Endothelial cell of umbilical vein (primary cell): ENCODE measurements around the gene CEP104. TPM values are rescaled to one million over a fixed set of nuclear protein-coding genes. Genes with fewer than 3 reads are reported as not detected.
A peak's percentile ranks its signal among the peaks of the same experiment; 100 is the strongest.
"Not testable (repeated sequence)": the region's sequence is repeated elsewhere in the genome, so short reads cannot be mapped to it uniquely, and the experiment has no call there.

ENCODE experiments used
- BruUV-seq: library from RNA; stranded (reverse); fragments of 400-500 nt; replicated peaks from 2 replicates; lab custom pipeline; 2021; lab: Mats Ljungman, UMichigan
- CTCF ChIA-PET: fragments of 300-600, 350-600 bp; sonication (Branson Sonifier 250); formaldehyde crosslinking; loops from one replicate; lab custom pipeline; 2021; ENCODE audit warnings: antibody characterized with exemption, inconsistent platforms; lab: Charles Lee
- POLR2A ChIA-PET: fragments of 300-600, 350-600 bp; sonication (Branson Sonifier 250); formaldehyde crosslinking; loops from one replicate; lab custom pipeline; 2021; ENCODE audit warnings: antibody characterized with exemption, inconsistent platforms; lab: Charles Lee
- DNase-seq: peaks from one replicate; pipeline ENCODE4 v3.0.0-alpha.2; 2011; ENCODE audit warnings: low read depth, low spot score
- FAIRE-seq: peaks from 2 replicates; lab custom pipeline; 2011; peaks lifted over from hg19 to GRCh38; lab: Jason Lieb, UNC
- H2AFZ ChIP-seq: 2 replicates; pipeline ENCODE4 v1.6.0; 2012; ENCODE audit warnings: low read depth, low read length, control low read depth, inconsistent platforms
- H3K27ac ChIP-seq: 2 replicates; pipeline ENCODE4 v1.5.1; 2011; ENCODE audit warnings: low read depth, mild to moderate bottlenecking, control low read depth, low read length, moderate library complexity; ENCODE audit not compliant: insufficient read depth
- H3K27me3 ChIP-seq, 2 experiments: 2 replicates each; pipeline versions ENCODE4 v1.6.0 to v1.6.1; 2011; ENCODE audit warnings: low read length in 2 of 2, mixed read lengths in 1 of 2; ENCODE audit not compliant: control insufficient read depth in 2 of 2, insufficient read depth in 2 of 2
- H3K36me3 ChIP-seq, 2 experiments: 2 replicates in 1 of 2; 3 replicates in 1 of 2; pipeline ENCODE4 v1.5.1; 2011; ENCODE audit warnings: low read length in 2 of 2, mild to moderate bottlenecking in 1 of 2, moderate library complexity in 1 of 2; ENCODE audit not compliant: control insufficient read depth in 2 of 2, insufficient read depth in 2 of 2; ENCODE audit errors: extremely low read depth in 1 of 2
- H3K4me1 ChIP-seq: 3 replicates; pipeline ENCODE4 v1.5.1; 2011; ENCODE audit warnings: mild to moderate bottlenecking, low read length; ENCODE audit not compliant: control insufficient read depth, insufficient read depth; ENCODE audit errors: extremely low read depth
- H3K4me2 ChIP-seq: 2 replicates; pipeline ENCODE4 v1.6.1; 2011; ENCODE audit warnings: low read length, control low read depth, mixed read lengths; ENCODE audit not compliant: insufficient read depth
- H3K4me3 ChIP-seq, 3 experiments: fragments of 200-600 bp in 1 of 3; sonication (generic), shearing (Covaris generic) in 1 of 3; replicated peaks in 1 of 3; 2 replicates each; pipeline ENCODE4 v1.5.1; 2011 to 2016; ENCODE audit warnings: control low read depth in 3 of 3, low read length in 3 of 3, mild to moderate bottlenecking in 2 of 3, inconsistent platforms in 1 of 3, low read depth in 1 of 3, moderate library complexity in 1 of 3; ENCODE audit not compliant: insufficient read depth in 1 of 3
- H3K79me2 ChIP-seq: 2 replicates; pipeline ENCODE4 v1.6.0; 2012; ENCODE audit warnings: low read length, inconsistent platforms; ENCODE audit not compliant: control insufficient read depth, insufficient read depth
- H3K9ac ChIP-seq: replicated peaks from 2 replicates; pipeline ENCODE3; 2011; ENCODE audit warnings: low read length, control low read depth; ENCODE audit not compliant: insufficient read depth; ENCODE audit errors: extremely low read depth
- H3K9me1 ChIP-seq: replicated peaks from 3 replicates; pipeline ENCODE4 v1.6.0; 2011; ENCODE audit warnings: mild to moderate bottlenecking, low read length; ENCODE audit not compliant: control insufficient read depth, insufficient read depth; ENCODE audit errors: extremely low read depth
- H3K9me3 ChIP-seq: replicated peaks from 2 replicates; pipeline ENCODE4 v1.5.1; 2012; ENCODE audit warnings: low read length, inconsistent platforms; ENCODE audit not compliant: control insufficient read depth, insufficient read depth
- H4K20me1 ChIP-seq: replicated peaks from 2 replicates; pipeline ENCODE3; 2011; ENCODE audit warnings: mild to moderate bottlenecking, low read length; ENCODE audit not compliant: control insufficient read depth, insufficient read depth; ENCODE audit errors: extremely low read depth
- JUN ChIP-seq: IDR thresholded peaks from 2 replicates; pipeline ENCODE4 v1.6.1; 2011; ENCODE audit warnings: borderline replicate concordance, low read depth; ENCODE audit not compliant: insufficient read length, insufficient read depth
- dilution Hi-C: fragments of 300-500 bp; cut with MboI; formaldehyde crosslinking; loops from one replicate; pipeline ENCODE4 v1.15.0; 2019; ENCODE audit warnings: low sequenced_read_pairs; ENCODE audit not compliant: extremely low pct_ligation_motif_present
- intact Hi-C: fragments of 100-400 bp; cut with micrococcal nuclease; formaldehyde crosslinking; loops from one replicate; pipeline ENCODE4 v1.10.0; 2022
- polyA plus RNA-seq, 4 experiments: library from polyadenylated mRNA; depleted of rRNA in 3 of 4; stranded (reverse) in 3 of 4; unstranded in 1 of 4; fragments of >200 nt; gene quantifications; 2 replicates each; pipeline versions ENCODE4 v1.2.1 to v1.2.3, GENCODE V29; 2011 to 2012; ENCODE audit warnings: missing spikeins in 1 of 4
- total RNA-seq: library from RNA; stranded (reverse); gene quantifications from 2 replicates; pipeline ENCODE4 v1.2.3, GENCODE V29; 2021
- TF ChIP-seq, protein P1 (sequence below): IDR thresholded peaks from 2 replicates; pipeline ENCODE4 v1.6.1; 2011; ENCODE audit not compliant: insufficient read depth, insufficient read length

CEP104 gene
- total and polyA plus RNA-seq, 2 donors (not counting 3 experiments of a cell fraction or from before 2014, with no cell fraction given): 12.4 to 43.0 TPM

DNA sequence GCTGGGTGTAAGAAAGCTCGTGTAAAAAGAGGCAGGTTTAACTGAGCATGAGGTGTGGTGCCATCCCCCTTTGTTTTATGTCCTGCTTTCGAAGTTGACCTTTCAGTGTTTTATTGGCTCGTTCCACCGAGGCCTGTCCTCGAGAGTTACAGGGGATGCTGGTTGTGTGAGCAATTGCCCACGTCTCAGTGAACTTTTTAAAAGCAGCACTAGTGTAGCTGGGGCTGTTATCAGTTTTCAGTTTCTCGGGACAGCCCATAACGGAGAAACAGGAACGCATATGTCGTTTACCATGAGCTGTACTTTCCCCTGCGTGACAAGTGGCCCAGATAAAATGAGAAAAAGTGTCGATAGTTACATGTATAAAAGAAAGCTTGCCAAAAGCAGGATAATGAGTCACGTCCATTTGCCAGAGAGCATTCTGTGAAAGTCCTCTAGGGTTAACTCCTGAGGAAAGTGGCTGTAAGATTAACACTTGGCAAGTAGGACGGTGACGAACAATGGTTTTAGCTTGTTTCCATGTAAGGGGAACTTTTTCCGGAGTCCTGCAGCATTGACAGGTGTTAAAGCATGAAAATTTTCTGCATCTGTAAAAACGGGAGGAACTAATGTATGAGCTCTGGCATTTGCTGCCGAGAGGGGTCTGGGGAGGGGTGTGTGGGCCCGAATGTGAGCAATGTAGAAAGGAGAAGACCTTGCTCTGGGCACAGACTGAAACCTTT lies 52.9 kb downstream of the CEP104 start:
- H3K9ac ChIP-seq: no peak overlapping the region
- no peaks in the 10 kb centered on the region for H3K79me2 ChIP-seq
- H3K4me1 ChIP-seq: no peaks in the 10 kb centered on the region
- no peaks in the 10 kb centered on the region for H3K9me3 ChIP-seq
- H3K4me2 ChIP-seq: no peak overlapping the region
- no peaks in the 10 kb centered on the region for H4K20me1 ChIP-seq
- dilution Hi-C loops: no loop called here
- intact Hi-C loops: loop anchor here (5.0 kb wide), 1 partner anchor 352 kb away; the partner anchor contains the start of gene ARHGEF16
- H3K36me3 ChIP-seq: no peaks in the 10 kb centered on the region
- H3K9me1 ChIP-seq: no peaks in the 10 kb centered on the region
- CTCF ChIA-PET: interaction anchor here (0.7 to 1.5 kb wide), 3 partner anchors 79 to 351 kb away, joined by 3 to 5 read pairs (median 3); partner anchors contain the start of gene C1orf174
- POLR2A ChIA-PET: interaction anchor here (0.7 kb wide), 1 partner anchor 18 kb away, joined by 3 read pairs; no protein-coding TSS in a partner anchor
- peaks cover 0 to 1% of the 10 kb centered on the region in 2 experiments for H3K27me3 ChIP-seq
- H2AFZ ChIP-seq: peak overlapping the region; percentile 4
- no peak overlapping the region for H3K27ac ChIP-seq
- BruUV-seq: no TSS peak
- TF ChIP-seq JUN: no peak
- TF ChIP-seq, protein P1, sequence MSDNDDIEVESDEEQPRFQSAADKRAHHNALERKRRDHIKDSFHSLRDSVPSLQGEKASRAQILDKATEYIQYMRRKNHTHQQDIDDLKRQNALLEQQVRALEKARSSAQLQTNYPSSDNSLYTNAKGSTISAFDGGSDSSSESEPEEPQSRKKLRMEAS: no peak
- no peak overlapping the region for H3K4me3 ChIP-seq
- DNase-seq (no peak), FAIRE-seq (peak; percentile 12)

DNA sequence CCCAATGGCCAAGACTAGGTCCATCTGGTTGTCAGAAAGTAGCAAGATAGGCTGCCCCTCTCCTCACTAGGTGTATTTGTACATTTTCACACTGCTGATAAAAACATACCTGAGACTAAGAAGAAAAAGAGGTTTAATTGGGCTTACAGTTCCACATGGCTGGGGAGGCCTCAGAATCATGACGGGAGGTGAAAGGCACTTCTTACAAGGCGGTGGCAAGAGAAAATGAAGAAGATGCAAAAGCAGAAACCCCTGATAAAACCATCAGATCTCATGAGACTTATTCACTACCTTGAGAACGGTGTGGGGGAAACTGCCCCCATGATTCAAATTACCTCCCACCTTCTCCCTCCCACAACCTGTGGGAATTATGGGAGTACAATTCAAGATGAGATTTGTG lies 56.2 kb downstream of the CEP104 start:
- H3K4me2 ChIP-seq, dilution Hi-C loops, H3K27ac ChIP-seq, H3K4me1 ChIP-seq, FAIRE-seq, BruUV-seq, H3K9ac ChIP-seq, H3K79me2 ChIP-seq, H3K9me1 ChIP-seq, DNase-seq, H2AFZ ChIP-seq, H4K20me1 ChIP-seq, H3K27me3 ChIP-seq, POLR2A ChIA-PET, H3K36me3 ChIP-seq, H3K4me3 ChIP-seq, CTCF ChIA-PET, H3K9me3 ChIP-seq: not testable (repeated sequence)
- intact Hi-C loops: loop anchor here (5.0 kb wide), 1 partner anchor 348 kb away; the partner anchor contains the start of gene ARHGEF16
